ENCODE measurements around the gene CHRNB1.

Gene CHRNB1, protein sequence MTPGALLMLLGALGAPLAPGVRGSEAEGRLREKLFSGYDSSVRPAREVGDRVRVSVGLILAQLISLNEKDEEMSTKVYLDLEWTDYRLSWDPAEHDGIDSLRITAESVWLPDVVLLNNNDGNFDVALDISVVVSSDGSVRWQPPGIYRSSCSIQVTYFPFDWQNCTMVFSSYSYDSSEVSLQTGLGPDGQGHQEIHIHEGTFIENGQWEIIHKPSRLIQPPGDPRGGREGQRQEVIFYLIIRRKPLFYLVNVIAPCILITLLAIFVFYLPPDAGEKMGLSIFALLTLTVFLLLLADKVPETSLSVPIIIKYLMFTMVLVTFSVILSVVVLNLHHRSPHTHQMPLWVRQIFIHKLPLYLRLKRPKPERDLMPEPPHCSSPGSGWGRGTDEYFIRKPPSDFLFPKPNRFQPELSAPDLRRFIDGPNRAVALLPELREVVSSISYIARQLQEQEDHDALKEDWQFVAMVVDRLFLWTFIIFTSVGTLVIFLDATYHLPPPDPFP

GRCh38 chr17:7444682-7445618, at the start of gene CHRNB1:
TSS of gene CHRNB1 (plus strand) at chr17:7445061. CDS start at chr17:7445128, 67 bp downstream.
- peak; percentile 55 to 79 for DNase-seq

DNA sequence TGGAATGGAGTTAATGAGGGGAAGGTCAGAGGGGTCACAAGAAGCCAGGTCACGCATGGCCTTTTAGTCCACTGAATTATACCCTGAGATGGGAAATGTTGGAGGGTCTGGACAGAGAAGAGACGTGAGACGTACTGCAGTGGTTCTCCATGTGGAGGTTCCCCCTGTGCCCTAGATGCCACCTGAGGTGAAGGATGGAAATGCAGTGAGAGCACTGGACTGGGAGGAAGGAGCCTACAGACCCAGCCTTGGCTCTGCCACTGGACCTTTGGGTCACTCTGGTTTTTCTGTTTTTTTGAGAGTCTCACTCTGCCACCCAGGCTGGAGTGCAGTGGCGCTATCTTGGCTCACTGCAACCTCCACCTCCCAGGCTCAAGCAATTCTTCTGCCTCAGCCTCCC, 48.7 kb upstream of the CHRNB1 start:
- no peak for DNase-seq

GRCh38 chr17:7398612-7399011, 46.2 kb upstream of the CHRNB1 start:
- DNase-seq, result no peak

DNA sequence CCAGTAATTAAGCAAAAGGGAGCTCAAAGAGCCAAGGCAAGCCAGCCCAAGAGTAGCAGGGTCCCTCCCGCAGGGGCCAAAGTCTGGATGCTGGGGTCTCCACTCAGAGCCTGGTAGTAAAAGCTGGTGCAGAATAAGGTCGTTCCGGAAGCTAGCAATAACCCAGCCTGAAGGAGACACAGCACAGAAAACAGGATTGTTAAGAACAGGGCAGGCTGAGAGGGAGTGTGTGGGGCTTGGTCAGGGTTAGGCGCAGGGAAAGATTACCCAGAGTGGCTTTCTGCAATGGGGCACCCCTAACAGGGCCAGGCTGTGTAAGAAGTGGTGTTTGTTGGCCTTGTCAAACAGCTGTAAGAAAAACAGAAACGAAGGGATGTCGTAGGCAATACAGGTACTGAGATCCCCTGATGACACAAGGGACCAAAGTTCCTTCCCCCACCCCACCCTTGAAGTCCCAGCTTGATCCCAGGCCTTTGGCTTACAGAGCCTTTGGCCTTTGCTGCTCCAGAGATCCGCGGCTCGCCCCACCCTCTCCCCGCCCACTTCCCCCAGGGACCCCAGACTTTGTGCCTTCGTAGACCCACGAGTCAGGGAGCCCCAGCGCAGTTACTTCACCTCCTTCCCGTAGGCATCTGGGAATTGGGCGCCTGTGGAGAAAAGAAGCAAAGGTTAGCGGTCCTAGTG, 41.7 kb upstream of the CHRNB1 start:
- no peak for DNase-seq

DNA sequence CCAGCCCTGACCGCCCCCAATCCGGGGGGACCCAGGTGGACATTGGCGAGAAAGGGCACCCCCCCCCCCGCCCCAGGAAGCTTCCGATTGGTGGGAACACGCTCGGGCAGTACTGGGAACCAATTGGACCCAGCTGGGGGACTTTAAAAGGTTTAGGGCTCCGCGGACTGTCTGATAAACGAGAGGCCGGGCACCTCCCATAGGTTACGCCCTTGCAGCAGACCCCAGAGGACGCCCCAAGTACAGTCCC, 41.2 kb upstream of the CHRNB1 start:
- DNase-seq, result peak; percentile 81 to 91

DNA sequence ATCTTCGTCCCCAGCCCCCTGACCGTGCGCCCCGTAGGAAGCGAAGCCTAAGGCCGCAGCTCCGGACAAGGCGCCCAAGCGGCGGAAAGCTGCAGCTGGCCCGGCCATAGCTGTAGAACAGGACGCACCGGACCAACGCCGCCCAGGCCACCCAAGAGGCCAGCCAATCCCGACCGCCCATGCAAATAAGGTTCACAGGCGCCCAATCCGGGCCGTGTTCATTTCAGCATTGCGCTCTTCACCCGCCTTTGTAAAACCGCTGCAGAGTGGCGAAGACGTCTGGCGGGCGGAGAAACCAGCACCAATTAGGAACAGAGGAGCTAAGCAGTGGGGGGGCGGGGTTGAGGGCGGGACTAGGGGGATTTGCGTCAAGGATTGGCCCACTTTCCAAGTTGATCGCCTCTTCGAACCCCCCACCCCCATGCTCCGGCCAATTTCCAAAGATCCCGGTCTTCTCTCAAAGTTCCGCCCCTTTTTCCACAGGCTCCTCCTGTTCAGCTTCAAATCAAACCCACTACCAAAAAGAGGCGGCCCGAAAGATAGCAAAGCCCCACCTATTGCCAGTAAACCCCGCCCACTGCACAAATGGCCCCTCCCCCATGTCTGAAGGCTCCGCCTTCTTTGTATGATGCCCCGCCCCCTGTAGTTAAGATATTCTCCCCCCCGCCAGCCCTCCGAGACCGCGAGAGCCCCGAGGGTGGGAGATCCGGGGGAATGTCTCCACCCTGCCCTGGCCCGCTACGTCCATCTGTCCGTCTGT, 40.7 kb upstream of the CHRNB1 start, which contains the start of gene TMEM256:
TMEM256 (minus strand) TSS at position 121 of the 760 bp plus-strand sequence; CDS start at position 108, 13 bp downstream.
- peak; percentile 100 for DNase-seq

DNA sequence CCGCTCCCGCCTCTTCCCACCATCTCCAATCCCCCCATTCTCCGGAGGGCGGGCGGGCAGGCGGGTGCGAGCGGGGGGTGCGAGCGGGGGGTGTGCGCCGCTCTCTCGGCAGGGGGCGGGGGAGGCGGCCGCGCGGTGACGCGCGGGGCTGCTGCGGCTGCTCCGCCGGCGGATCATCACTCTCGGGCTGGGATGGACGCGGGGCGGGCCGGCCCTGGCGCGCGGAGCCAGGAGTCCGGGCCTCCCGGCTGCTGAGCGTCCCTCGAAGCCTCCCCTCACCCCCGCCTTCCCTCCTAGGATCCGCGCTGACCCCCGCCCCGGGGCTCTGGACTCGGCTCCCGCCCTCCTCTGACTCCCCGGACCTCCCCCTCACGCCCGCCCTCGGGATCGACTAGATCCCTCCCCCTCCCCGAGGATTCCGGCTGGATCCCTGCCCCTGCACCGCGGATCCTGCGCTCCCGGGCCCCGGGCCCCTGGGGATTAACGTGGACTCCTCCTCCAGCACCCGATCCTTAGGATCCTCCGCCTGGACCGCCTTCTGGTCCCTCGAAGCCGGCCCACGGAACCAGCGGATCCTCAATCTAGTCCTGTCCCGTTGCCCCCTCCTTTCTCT, 40.0 kb upstream of the CHRNB1 start:
- DNase-seq, result no peak

- no peak for DNase-seq
Observed at GRCh38 chr17:7405350-7406234, 39.3 kb upstream of the CHRNB1 start.

DNA sequence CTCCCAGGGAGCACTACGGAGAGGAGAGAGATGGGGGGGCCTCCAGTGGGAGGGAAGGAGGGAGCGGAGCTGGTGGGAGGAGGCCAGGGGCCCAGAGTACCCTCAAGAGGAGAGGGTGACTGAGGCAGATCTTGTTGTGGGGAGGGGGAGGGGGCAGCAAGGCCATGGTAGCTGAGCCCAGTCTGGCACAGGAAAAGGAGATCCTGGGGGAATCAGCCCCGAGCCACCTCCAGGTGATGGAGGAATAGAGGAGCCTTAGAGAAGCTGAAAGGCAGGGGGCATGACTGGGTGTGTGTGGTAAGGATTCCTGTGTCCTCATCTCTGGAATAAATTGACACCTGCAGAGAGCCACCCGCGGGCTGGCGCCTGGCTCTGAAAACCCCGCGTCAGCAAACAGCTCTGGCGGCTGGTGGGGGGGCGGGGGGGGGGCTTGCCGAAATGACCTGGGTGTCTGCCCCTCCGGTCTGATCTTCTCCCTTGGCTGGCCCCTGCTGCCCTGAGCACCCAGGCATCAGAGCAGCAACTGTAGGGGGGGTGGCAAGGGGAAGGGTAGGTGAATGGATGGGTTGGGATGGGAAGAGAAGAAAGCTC, 38.5 kb upstream of the CHRNB1 start:
- DNase-seq, result no peak

- no peak for DNase-seq
Observed at GRCh38 chr17:7407082-7407481, 37.8 kb upstream of the CHRNB1 start.

- DNase-seq, result no peak
Observed at GRCh38 chr17:7407485-7408251, 37.2 kb upstream of the CHRNB1 start, which contains the start of gene NLGN2. TSS of gene NLGN2 (plus strand) at chr17:7407845. CDS start at chr17:7408256, 411 bp downstream.

DNA sequence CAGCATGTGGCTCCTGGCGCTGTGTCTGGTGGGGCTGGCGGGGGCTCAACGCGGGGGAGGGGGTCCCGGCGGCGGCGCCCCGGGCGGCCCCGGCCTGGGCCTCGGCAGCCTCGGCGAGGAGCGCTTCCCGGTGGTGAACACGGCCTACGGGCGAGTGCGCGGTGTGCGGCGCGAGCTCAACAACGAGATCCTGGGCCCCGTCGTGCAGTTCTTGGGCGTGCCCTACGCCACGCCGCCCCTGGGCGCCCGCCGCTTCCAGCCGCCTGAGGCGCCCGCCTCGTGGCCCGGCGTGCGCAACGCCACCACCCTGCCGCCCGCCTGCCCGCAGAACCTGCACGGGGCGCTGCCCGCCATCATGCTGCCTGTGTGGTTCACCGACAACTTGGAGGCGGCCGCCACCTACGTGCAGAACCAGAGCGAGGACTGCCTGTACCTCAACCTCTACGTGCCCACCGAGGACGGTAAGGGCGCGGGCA, 36.6 kb upstream of the CHRNB1 start:
- no peak for DNase-seq

GRCh38 chr17:7408863-7409262, 36.0 kb upstream of the CHRNB1 start:
- DNase-seq, result no peak

DNA sequence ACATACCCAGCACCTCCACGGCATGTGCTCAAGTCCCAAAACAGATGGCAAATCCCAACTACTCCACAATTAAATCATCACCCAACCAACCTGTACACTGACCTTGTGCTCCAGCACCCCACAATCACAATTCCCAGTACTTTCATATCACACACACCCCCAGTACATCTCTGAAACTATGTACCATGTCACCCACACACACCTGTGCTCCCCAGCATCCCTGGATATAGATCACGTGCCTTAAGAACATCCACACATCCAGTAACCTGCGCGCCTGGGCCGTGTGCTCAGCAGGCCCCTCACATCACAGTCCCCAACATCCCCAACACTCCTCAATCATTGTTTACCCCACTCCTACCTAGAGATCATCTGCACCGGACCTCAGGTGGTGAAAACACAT, 35.1 kb upstream of the CHRNB1 start:
- no peak for DNase-seq

DNA sequence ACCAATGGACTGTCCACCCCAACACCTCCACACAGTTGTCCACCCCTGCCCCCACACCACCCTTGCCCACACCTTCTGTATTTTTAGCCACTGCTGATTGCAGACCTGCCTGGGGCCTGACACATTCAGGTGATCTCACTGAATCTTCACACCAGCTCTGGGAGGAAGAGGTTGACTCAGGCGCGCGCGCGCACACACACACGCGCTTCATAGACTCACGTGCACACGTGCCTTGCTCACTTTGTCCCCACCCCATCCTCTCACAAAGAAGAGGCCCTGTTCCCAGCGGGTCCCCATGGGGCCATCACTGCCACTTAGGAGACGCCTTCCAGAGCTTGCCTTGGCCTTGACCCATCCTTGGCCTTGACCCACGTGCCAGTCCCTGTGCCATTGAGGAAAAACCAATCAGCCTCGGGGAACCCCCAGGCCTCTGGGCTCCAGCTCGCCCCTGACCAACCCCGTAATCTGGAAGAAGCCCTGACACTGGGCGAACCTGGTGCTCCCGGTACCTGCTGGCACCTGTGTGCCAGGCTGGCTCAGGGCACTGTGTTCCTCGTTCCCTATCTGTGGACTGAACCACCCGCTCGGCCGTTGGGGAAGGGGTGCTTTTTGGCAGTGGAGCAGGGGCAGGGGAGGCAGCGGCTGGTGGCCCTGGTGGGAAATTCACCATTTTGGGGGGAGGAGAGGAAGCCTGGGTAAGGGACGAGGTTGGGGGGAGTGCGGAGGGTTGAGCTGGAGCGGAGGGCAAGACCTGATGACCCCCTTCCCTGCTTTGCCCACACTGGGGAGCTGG, 34.0 kb upstream of the CHRNB1 start:
- DNase-seq, result no peak

GRCh38 chr17:7411427-7411750, 33.5 kb upstream of the CHRNB1 start:
- no peak for DNase-seq

DNA sequence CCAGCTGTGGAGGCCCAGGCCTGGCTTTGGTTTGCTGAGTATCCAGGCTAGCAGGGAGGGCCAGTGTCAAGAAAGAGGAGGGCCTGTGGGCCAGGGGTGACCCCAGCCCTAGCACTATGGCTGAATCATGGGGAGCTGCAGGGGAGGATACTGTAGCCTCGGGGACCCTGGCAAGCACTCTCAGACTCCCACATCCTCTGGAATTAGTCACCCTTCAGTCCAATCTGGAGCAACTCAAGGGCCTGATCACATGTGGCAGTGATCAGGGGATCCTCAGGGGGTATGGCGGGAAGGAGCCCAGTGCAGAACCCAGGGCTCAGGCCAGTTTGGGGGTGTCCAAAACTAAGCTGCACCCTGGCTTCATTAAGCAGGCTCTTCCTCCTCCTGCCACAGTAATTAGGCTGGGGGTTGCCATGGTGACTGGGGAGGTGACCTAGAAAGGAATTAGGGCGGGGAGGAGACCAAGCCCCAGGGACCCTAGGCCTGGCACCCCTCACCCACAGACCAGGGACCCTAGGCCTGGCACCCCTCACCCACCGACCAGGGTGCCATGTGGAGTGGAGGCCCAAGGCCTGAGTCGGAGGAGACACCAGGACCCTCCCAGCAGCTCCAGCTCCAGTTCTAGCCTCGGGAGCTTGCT, 31.4 kb upstream of the CHRNB1 start:
- no peak for DNase-seq

- DNase-seq, result no peak
Observed at GRCh38 chr17:7414837-7415236, 30.0 kb upstream of the CHRNB1 start.

Data from SHP77 (cell line).